AG04449 (cell line): ENCODE data around the gene EFCAB5.
A peak's percentile ranks its signal among the peaks of the same experiment; 100 is the strongest.
"Not testable (repeated sequence)": the region's sequence is repeated elsewhere in the genome, so short reads cannot be mapped to it uniquely, and the experiment has no call there.

Experiments
- CTCF ChIA-PET: fragments of 350-600 bp; formaldehyde crosslinking; extraction: SDS; loops from one replicate; lab custom pipeline; 2021; ENCODE audit warnings: antibody characterized with exemption; lab: Yijun Ruan, JAX
- POLR2A ChIA-PET: fragments of 400-600, 350-600 bp; formaldehyde crosslinking; extraction: SDS; loops from one replicate; lab custom pipeline; 2020; ENCODE audit warnings: antibody characterized with exemption, inconsistent platforms; lab: Yijun Ruan, JAX
- DNase-seq: peaks from one replicate; pipeline ENCODE4 v3.0.0-alpha.2; 2010; ENCODE audit warnings: low read depth, low spot score
- H3K4me3 ChIP-seq: 2 replicates; pipeline ENCODE4 v1.5.1; 2011; ENCODE audit warnings: low read depth, mild to moderate bottlenecking, control low read depth, low read length
- TF ChIP-seq, protein P1 (sequence below): IDR thresholded peaks from one replicate; pipeline ENCODE4 v1.5.1; 2011; ENCODE audit warnings: mild to moderate bottlenecking, moderate library complexity, low read length, control low read depth, inconsistent platforms; ENCODE audit not compliant: insufficient read depth; ENCODE audit errors: missing control alignments

The EFCAB5 gene

GRCh38 chr17:30117675-30118081 is 176.2 kb downstream of the EFCAB5 start:
- POLR2A ChIA-PET, result interaction anchor here (1.4 kb wide), 1 partner anchor 13 kb away, joined by 3 read pairs; no protein-coding TSS in a partner anchor
- TF ChIP-seq, protein P1, sequence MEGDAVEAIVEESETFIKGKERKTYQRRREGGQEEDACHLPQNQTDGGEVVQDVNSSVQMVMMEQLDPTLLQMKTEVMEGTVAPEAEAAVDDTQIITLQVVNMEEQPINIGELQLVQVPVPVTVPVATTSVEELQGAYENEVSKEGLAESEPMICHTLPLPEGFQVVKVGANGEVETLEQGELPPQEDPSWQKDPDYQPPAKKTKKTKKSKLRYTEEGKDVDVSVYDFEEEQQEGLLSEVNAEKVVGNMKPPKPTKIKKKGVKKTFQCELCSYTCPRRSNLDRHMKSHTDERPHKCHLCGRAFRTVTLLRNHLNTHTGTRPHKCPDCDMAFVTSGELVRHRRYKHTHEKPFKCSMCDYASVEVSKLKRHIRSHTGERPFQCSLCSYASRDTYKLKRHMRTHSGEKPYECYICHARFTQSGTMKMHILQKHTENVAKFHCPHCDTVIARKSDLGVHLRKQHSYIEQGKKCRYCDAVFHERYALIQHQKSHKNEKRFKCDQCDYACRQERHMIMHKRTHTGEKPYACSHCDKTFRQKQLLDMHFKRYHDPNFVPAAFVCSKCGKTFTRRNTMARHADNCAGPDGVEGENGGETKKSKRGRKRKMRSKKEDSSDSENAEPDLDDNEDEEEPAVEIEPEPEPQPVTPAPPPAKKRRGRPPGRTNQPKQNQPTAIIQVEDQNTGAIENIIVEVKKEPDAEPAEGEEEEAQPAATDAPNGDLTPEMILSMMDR, result no peak

GRCh38 chr17:30118635-30119034 is 177.2 kb downstream of the EFCAB5 start:
- POLR2A ChIA-PET, H3K4me3 ChIP-seq, DNase-seq: not testable (repeated sequence)
- CTCF ChIA-PET, result interaction anchor here (0.9 to 2.9 kb wide), 7 partner anchors 7 to 166 kb away, joined by 3 to 17 read pairs (median 5); no protein-coding TSS in a partner anchor

More at GRCh38 chr17:30117675-30118081, 176.2 kb downstream of the EFCAB5 start:
- no peak for DNase-seq
- H3K4me3 ChIP-seq, result peak overlapping the region; percentile 69
- CTCF ChIA-PET, result interaction anchor here (0.9 to 2.9 kb wide), 7 partner anchors 8 to 167 kb away, joined by 3 to 17 read pairs (median 5); no protein-coding TSS in a partner anchor

- no peak overlapping the region for H3K4me3 ChIP-seq
- POLR2A ChIA-PET, result interaction anchor here (0.7 kb wide), 1 partner anchor 47 kb away, joined by 4 read pairs; no protein-coding TSS in a partner anchor
- DNase-seq, result no peak
- TF ChIP-seq, protein P1, result no peak
- CTCF ChIA-PET, result interaction anchor here (0.6 to 5.0 kb wide), 29 partner anchors 10 to 591 kb away, joined by 3 to 59 read pairs (median 11); partner anchors contain the start of gene SLC6A4
These were observed 182.9 kb downstream of the EFCAB5 start for GRCh38 chr17:30124273-30124796.

DNA sequence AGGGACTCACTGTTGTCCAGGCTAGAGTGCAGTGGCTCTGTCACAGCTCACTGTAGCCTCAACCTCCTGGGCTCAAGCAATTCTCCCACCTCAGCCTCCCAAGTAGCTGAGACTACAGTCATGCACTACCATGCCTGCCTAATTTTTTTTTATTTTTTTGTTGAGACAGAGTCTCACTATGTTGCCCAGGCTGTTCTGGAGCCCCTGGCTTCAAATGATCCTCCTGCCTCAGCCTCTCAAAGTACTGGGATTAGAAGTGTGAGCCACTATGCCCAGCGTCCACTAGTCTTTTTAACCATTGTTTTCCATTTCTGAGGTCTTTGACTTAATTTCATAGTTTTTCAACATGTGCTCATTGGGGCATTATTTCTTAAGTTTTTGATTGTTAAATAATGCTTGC is 188.7 kb downstream of the EFCAB5 start:
- ChIA-PET CTCF (interaction anchor here (1.4 kb wide), 1 partner anchor 12 kb away, joined by 5 read pairs; no protein-coding TSS in a partner anchor), POLR2A (no interaction called here)
- TF ChIP-seq, protein P1, result no peak
- no peak overlapping the region for H3K4me3 ChIP-seq
- no peak for DNase-seq

GRCh38 chr17:30132615-30133014 is 191.2 kb downstream of the EFCAB5 start:
- no peak overlapping the region for H3K4me3 ChIP-seq
- TF ChIP-seq, protein P1, result no peak
- no peak for DNase-seq
- CTCF ChIA-PET, result interaction anchor here (5.8 kb wide), 1 partner anchor 7 kb away, joined by 53 read pairs; no protein-coding TSS in a partner anchor
- POLR2A ChIA-PET, result no interaction called here

DNA sequence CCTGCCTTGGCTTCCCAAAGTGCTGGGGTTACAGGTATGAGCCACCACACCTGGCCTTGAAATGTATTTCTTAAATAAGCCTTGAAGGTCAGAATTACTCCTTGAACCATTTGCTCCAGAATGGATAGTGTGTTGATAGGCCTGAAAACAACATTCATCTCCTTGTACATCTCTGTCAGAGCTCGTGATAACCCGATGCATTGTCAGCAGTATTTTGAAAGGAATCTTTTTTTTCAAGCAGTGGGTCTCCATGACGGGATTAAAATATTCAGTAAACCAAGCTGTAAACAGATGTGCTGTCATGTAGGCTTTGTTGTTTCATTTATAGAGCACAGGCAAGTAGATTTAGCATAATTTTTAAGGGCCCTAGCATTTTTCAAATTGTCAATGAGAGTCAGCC is 191.8 kb downstream of the EFCAB5 start:
- no peak for DNase-seq
- H3K4me3 ChIP-seq, result no peak overlapping the region
- ChIA-PET CTCF (interaction anchor here (5.8 kb wide), 1 partner anchor 8 kb away, joined by 53 read pairs; no protein-coding TSS in a partner anchor), POLR2A (no interaction called here)
- TF ChIP-seq, protein P1, result no peak

DNA sequence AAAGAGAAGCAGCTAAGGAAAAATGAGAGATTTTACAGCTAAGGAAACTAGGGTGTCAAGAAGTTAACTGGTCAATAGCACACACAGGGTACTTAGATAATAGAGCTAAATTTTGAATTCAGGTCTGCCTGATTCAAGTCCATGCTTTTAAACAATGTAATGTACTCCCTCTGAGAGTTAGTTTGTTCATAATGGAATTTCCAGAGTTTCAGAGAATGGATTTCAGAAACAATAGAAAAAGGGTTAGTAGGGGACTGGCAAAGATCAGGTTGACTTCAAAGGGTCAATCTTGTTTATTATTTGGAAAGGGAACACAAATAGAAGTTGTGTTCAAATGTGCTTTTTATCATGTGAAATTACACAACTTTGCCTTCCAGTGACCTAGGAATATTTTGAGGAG is 193.1 kb downstream of the EFCAB5 start:
- POLR2A ChIA-PET, result no interaction called here
- CTCF ChIA-PET, result interaction anchor here (0.9 to 5.8 kb wide), 2 partner anchors 9 to 25 kb away, joined by 3 to 53 read pairs; no protein-coding TSS in a partner anchor
- TF ChIP-seq, protein P1, result no peak
- DNase-seq, result no peak
- no peak overlapping the region for H3K4me3 ChIP-seq
